Loucy (cell line): ENCODE measurements around the gene NELL2.

ENCODE experiments used
- EZH2phosphoT487 ChIP-seq: fragments of 200-600 bp; IDR thresholded peaks from 2 replicates; pipeline ENCODE4 v1.6.1; 2018; ENCODE audit warnings: antibody characterized with exemption, mild to moderate bottlenecking, moderate library complexity, borderline replicate concordance
- TF ChIP-seq, protein P1 (sequence below): fragments of 200-600 bp; sonication (generic); conservative IDR thresholded peaks from 2 replicates; pipeline ENCODE4 v1.5.1; 2014; ENCODE audit warnings: mild to moderate bottlenecking, antibody characterized with exemption, low read length

DNA sequence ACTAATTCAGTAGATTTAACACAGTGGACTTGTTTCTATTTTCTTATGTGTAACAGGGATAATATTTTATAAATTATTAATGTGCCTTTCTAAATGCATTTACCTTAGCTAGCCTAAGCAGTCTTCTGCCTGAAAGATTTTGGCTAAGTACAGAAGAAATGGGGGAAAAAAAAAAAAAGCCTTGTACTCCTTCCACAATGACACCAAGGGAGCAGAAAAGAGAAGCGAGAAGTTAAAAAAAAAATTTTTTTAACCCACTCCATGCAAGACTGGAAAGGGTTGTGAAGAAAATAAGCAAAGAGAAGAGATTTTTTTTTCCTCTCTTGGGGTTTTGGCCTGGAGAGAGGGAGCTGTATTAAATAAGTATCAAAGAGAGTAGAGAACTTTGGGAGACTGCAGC lies 28.7 kb downstream of the NELL2 start:
- no peak for TF ChIP-seq EZH2phosphoT487
- TF ChIP-seq, protein P1, sequence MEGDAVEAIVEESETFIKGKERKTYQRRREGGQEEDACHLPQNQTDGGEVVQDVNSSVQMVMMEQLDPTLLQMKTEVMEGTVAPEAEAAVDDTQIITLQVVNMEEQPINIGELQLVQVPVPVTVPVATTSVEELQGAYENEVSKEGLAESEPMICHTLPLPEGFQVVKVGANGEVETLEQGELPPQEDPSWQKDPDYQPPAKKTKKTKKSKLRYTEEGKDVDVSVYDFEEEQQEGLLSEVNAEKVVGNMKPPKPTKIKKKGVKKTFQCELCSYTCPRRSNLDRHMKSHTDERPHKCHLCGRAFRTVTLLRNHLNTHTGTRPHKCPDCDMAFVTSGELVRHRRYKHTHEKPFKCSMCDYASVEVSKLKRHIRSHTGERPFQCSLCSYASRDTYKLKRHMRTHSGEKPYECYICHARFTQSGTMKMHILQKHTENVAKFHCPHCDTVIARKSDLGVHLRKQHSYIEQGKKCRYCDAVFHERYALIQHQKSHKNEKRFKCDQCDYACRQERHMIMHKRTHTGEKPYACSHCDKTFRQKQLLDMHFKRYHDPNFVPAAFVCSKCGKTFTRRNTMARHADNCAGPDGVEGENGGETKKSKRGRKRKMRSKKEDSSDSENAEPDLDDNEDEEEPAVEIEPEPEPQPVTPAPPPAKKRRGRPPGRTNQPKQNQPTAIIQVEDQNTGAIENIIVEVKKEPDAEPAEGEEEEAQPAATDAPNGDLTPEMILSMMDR = no peak
